Gastrocnemius medialis (tissue), 4 donors: ENCODE measurements around the gene TYRO3. TPM values are rescaled to one million over a fixed set of nuclear protein-coding genes. Genes with fewer than 3 reads are reported as not detected.

Experiments used
- ATAC-seq, 2 donors: fragments of 150-250 bp; one replicate each; pipeline ENCODE4 v1.9.1; 2016
- DNase-seq, 2 donors: peaks; one replicate each; pipeline ENCODE4 v3.0.0-alpha.2; 2019
- H3K27ac ChIP-seq, 4 donors: fragments of 200-600 bp; sonication (generic); 1 replicate in 1 of 4; 2 replicates in 3 of 4; pipeline ENCODE4 v1.5.1; 2016 to 2018; ENCODE audit warnings: mild to moderate bottlenecking in 2 of 4, moderate library complexity in 1 of 4
- H3K27me3 ChIP-seq, 3 donors: fragments of 200-600 bp; sonication (generic) in 2 of 3; 1 replicate in 1 of 3; 2 replicates in 2 of 3; pipeline versions ENCODE4 v1.5.1 to v1.6.0; 2016 to 2019; ENCODE audit warnings: mild to moderate bottlenecking in 1 of 3, moderate library complexity in 1 of 3
- H3K36me3 ChIP-seq, 2 donors: fragments of 200-600 bp; sonication (generic) in 1 of 2; one replicate each; pipeline ENCODE4 v1.5.1; 2017 to 2018
- H3K4me1 ChIP-seq, 2 donors: fragments of 200-600 bp; sonication (generic) in 1 of 2; one replicate each; pipeline ENCODE4 v1.5.1; 2016 to 2017; ENCODE audit warnings: mild to moderate bottlenecking in 2 of 2
- H3K4me3 ChIP-seq, 4 donors: fragments of 200-600 bp; sonication (generic) in 3 of 4; 1 replicate in 1 of 4; 2 replicates in 3 of 4; pipeline ENCODE4 v1.5.1; 2016 to 2019; ENCODE audit warnings: mild to moderate bottlenecking in 2 of 4
- H3K9me3 ChIP-seq, 3 donors: fragments of 200-600 bp; sonication (generic) in 2 of 3; 1 replicate in 1 of 3; 2 replicates in 2 of 3; pipeline ENCODE4 v1.5.1; 2016 to 2019
- POLR2A ChIP-seq, 2 donors: fragments of 450-650 bp; IDR thresholded peaks; one replicate each; pipeline ENCODE4 v1.6.1; 2017; ENCODE audit warnings: antibody characterized with exemption in 2 of 2, mild to moderate bottlenecking in 2 of 2, moderate library complexity in 2 of 2
- in situ Hi-C, 4 donors: fragments of 200-750 bp; cut with MboI; loops; one replicate each; pipeline versions ENCODE4 v1.15.0 to v1.8.0; 2017; ENCODE audit warnings: low sequenced_read_pairs in 4 of 4
- intact Hi-C: fragments of 100-400 bp; cut with DNase I; formaldehyde crosslinking; loops from one replicate; pipeline ENCODE4 v1.15.1; 2023; ENCODE audit warnings: low total_unique reads
- total RNA-seq, 4 donors: library from RNA; depleted of rRNA; stranded (reverse); fragments of >200 nt; gene quantifications; one replicate each; pipeline versions ENCODE4 v1.1.0 to v1.2.3, GENCODE V29; 2016
- TF ChIP-seq, protein P1 (sequence below), 5 experiments: fragments of 450-650 bp in 3 of 5; fragments of 200-600 bp in 2 of 5; sonication (generic) in 2 of 5; IDR thresholded peaks in 4 of 5; conservative IDR thresholded peaks in 1 of 5; 1 replicate in 4 of 5; 2 replicates in 1 of 5; pipeline ENCODE4 v1.5.1; 2016 to 2019; ENCODE audit warnings: antibody characterized with exemption in 5 of 5, mild to moderate bottlenecking in 3 of 5, moderate library complexity in 3 of 5

Gene TYRO3
- total RNA-seq, 4 donors from 2014 or later = 1.6 to 4.4 (median 2.4) TPM

DNA sequence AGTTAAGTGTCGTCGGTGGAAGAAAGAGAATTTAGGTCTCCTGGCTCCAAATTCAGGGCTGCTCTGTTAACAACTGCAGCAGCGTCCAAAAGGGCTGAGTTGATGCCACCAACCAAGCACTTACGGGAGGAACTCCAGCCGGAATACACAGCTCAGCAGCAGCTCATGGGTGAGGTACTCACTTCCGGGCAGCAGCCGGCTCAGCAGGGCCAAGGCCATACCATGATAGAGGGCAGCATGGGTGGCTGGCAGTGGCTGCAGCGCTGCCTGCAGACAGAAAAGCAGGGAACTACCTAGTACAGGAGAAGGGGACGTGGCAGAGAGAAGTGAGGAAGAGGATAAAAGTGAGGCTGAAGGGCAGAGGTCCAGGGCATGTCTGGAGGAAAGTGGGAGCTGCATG is 37.4 kb upstream of the TYRO3 start:
- H3K4me1 ChIP-seq = no peaks in the 10 kb centered on the region
- in situ Hi-C loops = no loop called here
- intact Hi-C loops = no loop called here
- H3K4me3 ChIP-seq = no peak overlapping the region
- DNase-seq (no peak), ATAC-seq (no peak)
- no peak for TF ChIP-seq POLR2A (IDR thresholded peaks at IDR 0.05)
- TF ChIP-seq, protein P1, sequence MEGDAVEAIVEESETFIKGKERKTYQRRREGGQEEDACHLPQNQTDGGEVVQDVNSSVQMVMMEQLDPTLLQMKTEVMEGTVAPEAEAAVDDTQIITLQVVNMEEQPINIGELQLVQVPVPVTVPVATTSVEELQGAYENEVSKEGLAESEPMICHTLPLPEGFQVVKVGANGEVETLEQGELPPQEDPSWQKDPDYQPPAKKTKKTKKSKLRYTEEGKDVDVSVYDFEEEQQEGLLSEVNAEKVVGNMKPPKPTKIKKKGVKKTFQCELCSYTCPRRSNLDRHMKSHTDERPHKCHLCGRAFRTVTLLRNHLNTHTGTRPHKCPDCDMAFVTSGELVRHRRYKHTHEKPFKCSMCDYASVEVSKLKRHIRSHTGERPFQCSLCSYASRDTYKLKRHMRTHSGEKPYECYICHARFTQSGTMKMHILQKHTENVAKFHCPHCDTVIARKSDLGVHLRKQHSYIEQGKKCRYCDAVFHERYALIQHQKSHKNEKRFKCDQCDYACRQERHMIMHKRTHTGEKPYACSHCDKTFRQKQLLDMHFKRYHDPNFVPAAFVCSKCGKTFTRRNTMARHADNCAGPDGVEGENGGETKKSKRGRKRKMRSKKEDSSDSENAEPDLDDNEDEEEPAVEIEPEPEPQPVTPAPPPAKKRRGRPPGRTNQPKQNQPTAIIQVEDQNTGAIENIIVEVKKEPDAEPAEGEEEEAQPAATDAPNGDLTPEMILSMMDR (IDR thresholded peaks at IDR 0.05 in 4 of 5, conservative IDR thresholded peaks at IDR 0.05 in 1 of 5) = no peak
- H3K27ac ChIP-seq = no peak overlapping the region
- no peaks in the 10 kb centered on the region for H3K9me3 ChIP-seq
- H3K36me3 ChIP-seq = peaks cover 0 to 29% of the 10 kb centered on the region in 2 donors
- no peaks in the 10 kb centered on the region for H3K27me3 ChIP-seq

DNA sequence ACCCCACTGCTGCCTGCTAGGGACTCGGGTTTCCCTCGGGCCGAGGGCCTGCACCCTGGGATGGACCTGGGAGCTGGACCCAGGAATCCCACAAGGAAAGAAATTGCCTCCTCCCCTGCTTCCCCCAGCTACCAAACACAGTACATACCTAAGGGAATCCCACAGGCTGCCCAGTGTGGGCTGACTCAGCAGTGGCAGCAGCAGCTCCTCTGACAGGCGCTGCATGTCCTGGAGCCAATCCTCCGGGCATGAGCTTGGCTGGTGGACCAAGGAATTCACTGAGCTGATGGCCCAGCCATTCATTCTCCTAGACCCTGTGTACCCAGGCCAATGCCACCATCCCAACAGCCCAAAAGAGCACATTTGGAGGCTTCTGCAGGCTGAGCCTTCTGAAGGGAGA is 35.9 kb upstream of the TYRO3 start:
- H3K36me3 ChIP-seq = peaks cover 0 to 34% of the 10 kb centered on the region in 2 donors
- in situ Hi-C loops (no loop called here), intact Hi-C loops (no loop called here)
- TF ChIP-seq, protein P1 (IDR thresholded peaks at IDR 0.05 in 4 of 5, conservative IDR thresholded peaks at IDR 0.05 in 1 of 5) = no peak
- no peak for TF ChIP-seq POLR2A (IDR thresholded peaks at IDR 0.05)
- no peak for ATAC-seq
- H3K9me3 ChIP-seq = no peaks in the 10 kb centered on the region
- H3K4me3 ChIP-seq = no peak overlapping the region
- no peak overlapping the region for H3K27ac ChIP-seq
- no peaks in the 10 kb centered on the region for H3K27me3 ChIP-seq
- DNase-seq = no peak
- H3K4me1 ChIP-seq = no peaks in the 10 kb centered on the region

DNA sequence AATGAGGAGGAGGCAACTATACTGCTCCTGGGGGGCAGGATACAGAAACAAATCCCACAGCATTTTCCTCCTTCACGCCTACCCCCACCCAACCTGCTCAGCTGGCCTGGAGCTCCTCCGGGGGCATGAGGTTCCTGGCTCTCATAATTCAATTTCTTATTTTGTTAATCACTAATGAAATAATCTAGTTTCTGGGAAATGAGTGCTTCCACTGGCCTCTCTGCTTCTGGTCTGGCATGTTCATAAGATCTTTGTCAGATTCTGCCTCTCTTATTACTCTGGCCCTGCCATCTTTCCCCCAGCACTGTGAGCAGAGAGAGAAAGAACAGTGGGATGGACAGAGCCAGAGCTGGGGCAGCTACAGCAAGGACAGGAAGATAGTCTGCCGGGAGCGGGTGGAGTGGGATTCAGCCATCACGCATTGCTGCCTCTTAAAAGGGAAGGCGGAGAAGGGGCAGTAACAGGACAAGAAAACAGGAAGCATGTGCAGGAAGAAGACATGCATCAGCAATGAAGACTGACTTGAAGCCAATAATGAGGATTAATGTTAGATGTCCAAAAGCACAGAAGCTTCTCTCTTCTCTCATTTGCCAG is 28.6 kb upstream of the TYRO3 start:
- peaks cover 0 to 94% of the 10 kb centered on the region in 2 donors for H3K36me3 ChIP-seq

DNA sequence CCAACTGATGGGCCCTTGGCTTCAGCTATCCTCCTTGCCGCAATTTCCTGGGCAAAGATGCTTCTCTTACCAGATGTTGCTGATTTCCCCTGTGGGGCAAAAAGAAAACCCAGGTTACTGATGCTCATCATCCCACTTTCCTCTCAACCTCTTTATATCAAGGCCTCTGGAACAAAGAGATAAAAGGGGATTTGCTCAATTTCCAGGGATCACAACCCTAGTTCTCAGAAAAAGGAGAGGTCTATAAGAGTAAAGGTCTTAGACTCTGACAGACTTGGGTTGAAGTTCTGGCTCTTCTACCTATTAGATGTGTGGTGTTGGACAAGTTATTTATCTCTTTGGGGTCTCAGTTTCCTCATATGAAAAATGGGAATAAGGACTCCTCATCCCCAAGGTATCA is 23.5 kb upstream of the TYRO3 start:
- Histone ChIP-seq H3K4me3 (no peak overlapping the region), H3K36me3 (peaks cover 0 to 58% of the 10 kb centered on the region in 2 donors), H3K9me3 (no peaks in the 10 kb centered on the region), H3K27me3 (no peaks in the 10 kb centered on the region), H3K27ac (no peak overlapping the region), H3K4me1 (no peaks in the 10 kb centered on the region)
- in situ Hi-C loops = no loop called here
- no peak for TF ChIP-seq POLR2A (IDR thresholded peaks at IDR 0.05)
- TF ChIP-seq, protein P1 (IDR thresholded peaks at IDR 0.05 in 4 of 5, conservative IDR thresholded peaks at IDR 0.05 in 1 of 5) = no peak
- ATAC-seq (no peak), DNase-seq (no peak)
- intact Hi-C loops = no loop called here

More for the DNA sequence above, 28.6 kb upstream of the TYRO3 start:
- H3K4me1 ChIP-seq = no peaks in the 10 kb centered on the region
- intact Hi-C loops = no loop called here
- no peaks in the 10 kb centered on the region for H3K9me3 ChIP-seq
- H3K27ac ChIP-seq = no peak overlapping the region
- no peak for TF ChIP-seq POLR2A (IDR thresholded peaks at IDR 0.05)
- TF ChIP-seq, protein P1 (IDR thresholded peaks at IDR 0.05 in 4 of 5, conservative IDR thresholded peaks at IDR 0.05 in 1 of 5) = no peak
- ATAC-seq = no peak
- DNase-seq = no peak
- in situ Hi-C loops = no loop called here
- H3K27me3 ChIP-seq = no peaks in the 10 kb centered on the region
- no peak overlapping the region for H3K4me3 ChIP-seq

DNA sequence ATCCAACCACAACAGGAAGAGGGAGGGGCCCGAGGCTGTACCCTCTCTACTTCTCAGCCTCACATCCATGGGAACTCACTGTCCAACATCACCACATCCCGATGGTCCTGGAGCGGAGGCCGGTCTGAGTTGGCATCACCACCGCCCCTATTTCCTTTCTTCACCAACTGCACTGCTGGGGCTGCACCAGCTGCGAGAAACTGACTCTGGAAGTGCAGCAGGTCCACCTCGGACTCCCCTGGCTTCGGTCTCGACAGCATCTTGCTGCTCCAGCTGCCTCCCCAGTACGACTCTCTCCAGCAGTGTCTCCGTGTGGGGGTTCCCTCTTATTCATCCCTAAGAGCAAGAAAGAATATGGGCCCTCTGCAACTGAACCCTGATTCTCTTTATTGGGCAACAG is 22.1 kb upstream of the TYRO3 start:
- no peak for TF ChIP-seq POLR2A (IDR thresholded peaks at IDR 0.05)
- TF ChIP-seq, protein P1 (IDR thresholded peaks at IDR 0.05 in 4 of 5, conservative IDR thresholded peaks at IDR 0.05 in 1 of 5) = no peak
- in situ Hi-C loops (no loop called here), intact Hi-C loops (no loop called here)
- Histone ChIP-seq H3K27ac (no peak overlapping the region), H3K9me3 (no peaks in the 10 kb centered on the region), H3K4me1 (no peaks in the 10 kb centered on the region), H3K4me3 (no peak overlapping the region), H3K27me3 (no peaks in the 10 kb centered on the region), H3K36me3 (peaks cover 0 to 47% of the 10 kb centered on the region in 2 donors)
- ATAC-seq = no peak
- DNase-seq = no peak
